ENCODE results near the gene HOXA1.

DNA sequence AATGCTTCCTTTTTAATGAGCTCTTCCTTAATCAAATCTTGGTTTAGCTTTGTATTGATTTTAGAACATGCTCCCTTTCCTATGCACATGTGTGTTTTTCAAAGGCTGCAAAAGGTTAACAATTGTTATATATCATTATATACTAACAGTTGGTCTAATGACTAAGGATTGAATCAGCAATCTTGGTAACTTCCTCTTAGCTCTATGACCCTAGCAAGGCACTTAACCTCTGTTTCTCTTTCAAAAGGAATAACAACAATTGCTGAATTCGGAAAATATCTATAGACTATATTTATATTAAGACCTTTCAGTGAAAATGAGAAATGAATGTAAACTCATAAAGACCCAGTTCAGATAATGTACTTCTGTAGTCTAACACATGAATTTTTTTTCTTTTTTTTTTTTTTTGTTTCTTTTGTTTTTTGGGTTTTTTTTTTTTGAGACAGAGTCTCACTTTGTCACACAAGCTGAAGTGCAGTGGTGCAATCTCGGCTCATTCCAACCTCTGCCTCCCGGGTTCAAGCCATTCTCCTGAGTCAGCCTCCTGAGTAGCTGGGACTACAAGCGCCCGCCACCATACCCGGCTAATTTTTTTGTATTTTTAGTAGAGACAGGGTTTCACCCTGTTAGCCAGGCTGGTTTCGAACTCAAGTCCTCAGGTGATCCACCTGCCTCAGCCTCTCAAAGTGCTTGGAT lies 48.8 kb downstream of the HOXA1 start:
- TF ChIP-seq CTCF (IDR thresholded peaks at IDR 0.05; ENCODE audit: low read length) (no peak), EZH2phosphoT487 (IDR thresholded peaks at IDR 0.05; ENCODE audit: low read length) (no peak), EZH2 (optimal IDR thresholded peaks at IDR 0.05; ENCODE audit: low read depth, low read length) (no peak)
